PC-3 (cell line): Measurements from ENCODE around the gene FURIN. TPM values are rescaled to one million over a fixed set of nuclear protein-coding genes. Genes with fewer than 3 reads are reported as not detected.

Source experiments
- ATAC-seq: fragments of 200-7000 bp; cut with Tn5 transposase; 2 replicates; pipeline ENCODE4 v1.9.1; 2020; ENCODE audit warnings: mild to moderate bottlenecking, moderate library complexity
- BruUV-seq: library from RNA; stranded (reverse); fragments of 400-500 nt; replicated peaks from 2 replicates; lab custom pipeline; 2021; lab: Mats Ljungman, UMichigan
- CTCF ChIA-PET: fragments of 300-600 bp; sonication (Branson Sonifier 250); formaldehyde crosslinking; loops from one replicate; lab custom pipeline; 2022; ENCODE audit warnings: antibody characterized with exemption; lab: Charles Lee
- POLR2A ChIA-PET: fragments of 300-600 bp; sonication (Branson Sonifier 250); formaldehyde crosslinking; loops from one replicate; lab custom pipeline; 2022; ENCODE audit warnings: antibody characterized with exemption; ENCODE audit not compliant: unreplicated experiment; lab: Charles Lee
- DNase-seq: peaks from one replicate; pipeline ENCODE4 v3.0.0-alpha.2; 2015
- H2AFZ ChIP-seq: fragments of 300-600 bp; sonication (generic); 2 replicates; pipeline ENCODE4 v1.6.0; 2016; ENCODE audit warnings: antibody characterized with exemption, low read length
- H3F3A ChIP-seq: fragments of 300-600 bp; sonication (generic); one replicate; pipeline ENCODE4 v1.6.0; 2017; ENCODE audit warnings: antibody characterized with exemption, low read length, control low read depth, mild to moderate bottlenecking; ENCODE audit not compliant: unreplicated experiment
- H3K27ac ChIP-seq: fragments of 300-600 bp; sonication (generic); 2 replicates; pipeline ENCODE4 v1.5.1; 2016; ENCODE audit warnings: mild to moderate bottlenecking, low read length
- H3K27me3 ChIP-seq: fragments of 300-600 bp; sonication (generic); 2 replicates; pipeline ENCODE4 v1.6.1; 2016; ENCODE audit warnings: low read length, mixed read lengths
- H3K36me3 ChIP-seq: fragments of 300-600 bp; sonication (generic); 2 replicates; pipeline ENCODE4 v1.6.1; 2016; ENCODE audit warnings: low read depth, mixed run types, low read length, mixed read lengths
- H3K4me1 ChIP-seq: fragments of 300-600 bp; sonication (generic); 2 replicates; pipeline ENCODE4 v1.5.1; 2016; ENCODE audit warnings: low read length; ENCODE audit not compliant: insufficient read depth
- H3K4me2 ChIP-seq: fragments of 300-600 bp; sonication (generic); 2 replicates; pipeline ENCODE4 v1.6.0; 2016; ENCODE audit warnings: low read length
- H3K4me3 ChIP-seq: fragments of 300-600 bp; sonication (generic); 2 replicates; pipeline ENCODE4 v1.5.1; 2016; ENCODE audit warnings: mild to moderate bottlenecking, low read length, mixed read lengths
- H3K79me2 ChIP-seq: fragments of 300-600 bp; sonication (generic); 2 replicates; pipeline ENCODE4 v1.6.1; 2017; ENCODE audit warnings: low read length, mixed read lengths
- H3K9ac ChIP-seq: fragments of 300-600 bp; sonication (generic); 2 replicates; pipeline ENCODE4 v1.6.0; 2016; ENCODE audit warnings: mild to moderate bottlenecking, low read length
- H3K9me2 ChIP-seq: fragments of 300-600 bp; sonication (generic); replicated peaks from 2 replicates; pipeline ENCODE4 v1.6.1; 2016; ENCODE audit warnings: mixed run types, low read length, mixed read lengths
- H3K9me3 ChIP-seq: fragments of 300-600 bp; sonication (generic); 2 replicates; pipeline ENCODE4 v1.6.1; 2016; ENCODE audit warnings: low read length, mixed read lengths
- H4K20me1 ChIP-seq: fragments of 300-600 bp; sonication (generic); 2 replicates; pipeline ENCODE4 v1.6.1; 2016; ENCODE audit warnings: low read length, mixed read lengths
- CTCF ChIP-seq: fragments of 300-600 bp; sonication (generic); conservative IDR thresholded peaks from 2 replicates; pipeline ENCODE4 v1.5.1; 2017; ENCODE audit warnings: antibody characterized with exemption, low read depth, mild to moderate bottlenecking, low read length
- EZH2 ChIP-seq: fragments of 300-600 bp; sonication (generic); IDR thresholded peaks from one replicate; pipeline ENCODE4 v1.6.1; 2017; ENCODE audit warnings: antibody characterized with exemption, mild to moderate bottlenecking, low read length; ENCODE audit not compliant: unreplicated experiment
- EZH2phosphoT487 ChIP-seq: fragments of 300-600 bp; sonication (generic); IDR thresholded peaks from 2 replicates; pipeline ENCODE4 v1.6.1; 2018; ENCODE audit warnings: mild to moderate bottlenecking, antibody characterized with exemption, low read length, borderline replicate concordance
- intact Hi-C: fragments of 100-400 bp; cut with micrococcal nuclease; formaldehyde crosslinking; loops from 2 replicates; pipeline ENCODE4 v1.9.0; 2023
- total RNA-seq: library from RNA; depleted of rRNA; stranded (reverse); fragments of >200 nt; gene quantifications from 2 replicates; pipeline ENCODE4 v1.2.3, GENCODE V29; 2014

Gene FURIN
- total RNA-seq, 1 experiment from 2014 or later, result 39.1 TPM

DNA sequence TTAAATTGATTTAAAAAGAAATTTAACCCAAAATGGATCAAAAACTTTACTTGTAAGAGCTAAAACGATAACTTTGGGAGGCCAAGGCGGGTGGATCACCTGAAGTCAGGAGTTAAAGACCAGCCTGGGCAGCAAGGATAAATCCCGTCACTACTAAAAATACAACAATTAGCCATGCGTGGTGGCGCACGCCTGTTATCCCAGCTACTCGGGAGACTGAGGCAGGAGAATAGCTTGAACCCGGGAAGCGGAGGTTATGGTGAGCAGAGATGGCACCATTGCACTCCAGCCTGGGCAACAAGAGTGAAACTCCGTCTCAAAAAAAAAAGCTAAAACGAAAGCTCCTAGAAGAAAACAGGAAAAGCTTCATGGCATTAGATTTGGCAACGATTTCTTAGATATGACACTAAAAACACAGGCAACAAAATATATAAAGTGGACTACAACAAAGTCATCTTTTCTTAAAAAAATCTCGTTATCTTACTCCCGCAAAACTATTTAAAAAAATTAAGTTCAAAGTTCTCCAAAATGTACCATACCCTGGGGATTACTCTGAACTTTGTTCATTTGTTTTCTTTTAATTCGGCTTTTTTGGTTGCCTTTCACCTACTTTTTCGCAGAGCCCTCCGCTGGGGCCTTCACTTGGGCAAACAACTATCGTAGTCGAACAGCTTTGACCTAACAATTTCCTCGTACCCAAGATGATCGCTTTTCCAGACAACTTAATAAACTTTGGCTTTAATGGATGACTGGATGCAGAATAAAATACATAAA, 61.0 kb downstream of the FURIN start:
- Histone ChIP-seq H3K9me3 (no peaks in the 10 kb centered on the region), H3K27ac (peak overlapping the region; percentile 67), H3K9ac (peak overlapping the region; percentile 85), H3K9me2 (no peaks in the 10 kb centered on the region), H3K36me3 (no peaks in the 10 kb centered on the region), H3K27me3 (no peaks in the 10 kb centered on the region), H3K4me3 (peak overlapping the region; percentile 87), H3F3A (no peaks in the 10 kb centered on the region), H3K4me1 (peaks cover 25% of the 10 kb centered on the region), H4K20me1 (no peaks in the 10 kb centered on the region), H2AFZ (peak overlapping the region; percentile 91), H3K4me2 (peak overlapping the region; percentile 97), H3K79me2 (peaks cover 5% of the 10 kb centered on the region; the same call in 1 of the 2 replicates)
- POLR2A ChIA-PET, result no interaction called here
- intact Hi-C loops, result loop anchor here (2.0 to 10.0 kb wide), 3 partner anchors 27 to 105 kb away; partner anchors contain the start of genes MAN2A2 and PRC1
- TSS peak; percentile 60 for BruUV-seq
- CTCF ChIA-PET, result no interaction called here
- no peak for DNase-seq
- TF ChIP-seq EZH2phosphoT487, result no peak
- no peak for TF ChIP-seq EZH2
- TF ChIP-seq CTCF, result no peak
- no peak for ATAC-seq

DNA sequence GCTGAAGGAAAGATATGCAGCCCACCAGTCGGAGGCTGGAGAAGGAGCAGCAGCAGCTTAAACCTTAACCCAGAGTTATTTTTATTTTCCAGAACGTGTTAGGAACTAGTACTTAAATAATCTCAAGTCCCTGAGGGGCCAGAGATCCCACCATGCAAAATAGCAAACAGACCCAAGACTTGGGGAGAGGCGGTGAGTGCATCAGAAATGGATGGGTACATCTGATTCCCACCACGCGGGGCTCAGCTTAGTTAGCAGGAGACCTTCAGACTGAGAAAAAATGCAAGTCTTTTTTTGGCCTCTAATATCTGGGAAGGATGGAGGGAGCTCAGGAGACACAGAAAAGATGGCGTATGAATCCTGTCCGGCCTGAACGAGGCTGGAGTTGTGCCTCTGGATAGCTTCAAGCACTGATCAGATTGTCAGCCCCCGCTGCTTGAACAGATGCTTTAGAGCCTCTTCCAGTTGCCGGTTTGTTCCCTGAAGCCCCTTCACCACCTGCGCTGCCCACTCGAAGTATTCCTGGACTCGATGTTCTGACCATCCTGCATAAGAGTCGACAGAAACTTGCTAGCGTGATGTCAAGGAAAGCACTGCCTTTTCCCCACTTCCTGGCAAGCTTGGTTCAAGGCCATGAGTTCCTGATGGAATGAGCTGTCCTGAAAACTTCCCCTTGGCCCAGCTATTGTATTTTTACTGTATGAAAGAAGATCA, 62.6 kb downstream of the FURIN start:
- no TSS peak for BruUV-seq
- H3K4me2 ChIP-seq, result peak overlapping the region; percentile 97
- peak overlapping the region; percentile 87 for H3K4me3 ChIP-seq
- no peaks in the 10 kb centered on the region for H3F3A ChIP-seq
- no peaks in the 10 kb centered on the region for H3K36me3 ChIP-seq
- CTCF ChIA-PET, result interaction anchor here (0.5 to 2.1 kb wide), 8 partner anchors 19 to 341 kb away, joined by 3 to 10 read pairs (median 4); no protein-coding TSS in a partner anchor
- ATAC-seq, result no peak
- POLR2A ChIA-PET, result interaction anchor here (0.6 to 0.9 kb wide), 2 partner anchors 28 to 113 kb away, joined by 3 read pairs; partner anchors contain the start of gene MAN2A2
- H3K27ac ChIP-seq, result no peak overlapping the region; the same call in 1 of the 2 replicates
- H3K79me2 ChIP-seq, result peaks cover 12% of the 10 kb centered on the region
- H3K4me1 ChIP-seq, result peaks cover 29% of the 10 kb centered on the region
- no peaks in the 10 kb centered on the region for H3K9me2 ChIP-seq
- no peaks in the 10 kb centered on the region for H3K9me3 ChIP-seq
- H4K20me1 ChIP-seq, result no peaks in the 10 kb centered on the region
- intact Hi-C loops, result loop anchor here (2.0 to 10.0 kb wide), 3 partner anchors 28 to 104 kb away; partner anchors contain the start of genes MAN2A2 and PRC1
- H3K9ac ChIP-seq, result peak overlapping the region; percentile 85
- TF ChIP-seq EZH2 (no peak), EZH2phosphoT487 (no peak), CTCF (no peak)
- DNase-seq, result no peak
- H3K27me3 ChIP-seq, result no peaks in the 10 kb centered on the region
- no peak overlapping the region for H2AFZ ChIP-seq
